B cell (primary cell): ENCODE data around the gene TOMM6. TPM values are rescaled to one million over a fixed set of nuclear protein-coding genes. Genes with fewer than 3 reads are reported as not detected.

Source experiments
- ATAC-seq: fragments of 200-7000 bp; cut with Tn5 transposase; one replicate; pipeline ENCODE4 v1.10.0; 2021; ENCODE audit warnings: low read depth, mild to moderate bottlenecking, moderate number of reproducible peaks, moderate library complexity
- CTCF ChIA-PET: fragments of 350-600 bp; sonication (Branson Sonifier 250); formaldehyde crosslinking; loops from one replicate; lab custom pipeline; 2021; ENCODE audit warnings: antibody characterized with exemption, inconsistent platforms; lab: Charles Lee
- POLR2A ChIA-PET: fragments of 350-600 bp; sonication (Branson Sonifier 250); formaldehyde crosslinking; loops from one replicate; lab custom pipeline; 2021; ENCODE audit warnings: antibody characterized with exemption; lab: Charles Lee
- DNase-seq: peaks from one replicate; pipeline ENCODE4 v3.0.0; 2013
- H2AFZ ChIP-seq: 2 replicates; pipeline ENCODE4 v1.6.1; 2012; ENCODE audit warnings: mild to moderate bottlenecking, low read depth, low read length; ENCODE audit not compliant: insufficient read depth, poor library complexity, severe bottlenecking
- H3K27ac ChIP-seq, 2 donors: 1 replicate in 1 of 2; 2 replicates in 1 of 2; pipeline ENCODE4 v1.5.1; 2012 to 2013; ENCODE audit warnings: low read length in 2 of 2, mild to moderate bottlenecking in 2 of 2, moderate library complexity in 1 of 2
- H3K27me3 ChIP-seq, 4 experiments: fragments of 200-600 bp in 1 of 4; sonication (generic) in 1 of 4; replicated peaks in 1 of 4; 1 replicate in 2 of 4; 2 replicates in 2 of 4; pipeline versions ENCODE4 v1.6.1 to v1.7.0; 2013 to 2016; ENCODE audit warnings: low read length in 3 of 4, mild to moderate bottlenecking in 2 of 4, mixed read lengths in 1 of 4, moderate library complexity in 1 of 4; ENCODE audit not compliant: insufficient read depth in 4 of 4, control insufficient read depth in 3 of 4; ENCODE audit errors: control extremely low read depth in 1 of 4
- H3K36me3 ChIP-seq, 2 experiments: replicated peaks in 1 of 2; 1 replicate in 1 of 2; 2 replicates in 1 of 2; pipeline versions ENCODE4 v1.6.1 to v1.7.1; 2013; ENCODE audit warnings: low read length in 1 of 2; ENCODE audit not compliant: insufficient read depth in 2 of 2, control insufficient read depth in 1 of 2; ENCODE audit errors: control extremely low read depth in 1 of 2, extremely low read depth in 1 of 2
- H3K4me1 ChIP-seq, 2 donors: fragments of 200-600 bp in 1 of 2; sonication (generic) in 1 of 2; 1 replicate in 1 of 2; 2 replicates in 1 of 2; pipeline versions ENCODE4 v1.5.1 to v1.6.1; 2013 to 2017; ENCODE audit warnings: low read length in 2 of 2; ENCODE audit not compliant: control insufficient read depth in 2 of 2, insufficient read depth in 2 of 2
- H3K4me2 ChIP-seq: replicated peaks from 2 replicates; pipeline ENCODE3; 2012; ENCODE audit warnings: mild to moderate bottlenecking, low read depth, low read length; ENCODE audit not compliant: poor library complexity, severe bottlenecking
- H3K4me3 ChIP-seq, 5 experiments: fragments of 200-600 bp in 1 of 5; sonication (generic) in 1 of 5; 1 replicate in 3 of 5; 2 replicates in 2 of 5; pipeline versions ENCODE4 v1.5.1 to v1.7.0; 2011 to 2016; ENCODE audit warnings: low read length in 4 of 5, mild to moderate bottlenecking in 4 of 5, low read depth in 2 of 5, control low read depth in 1 of 5, moderate library complexity in 1 of 5; ENCODE audit not compliant: insufficient read depth in 1 of 5; ENCODE audit errors: control extremely low read depth in 1 of 5, extremely low read depth in 1 of 5
- H3K79me2 ChIP-seq: fragments of 200-600 bp; sonication (generic); one replicate; pipeline ENCODE4 v1.6.0; 2016; ENCODE audit warnings: low read length; ENCODE audit not compliant: control insufficient read depth, insufficient read depth
- H3K9ac ChIP-seq: fragments of 200-600 bp; sonication (generic); 2 replicates; pipeline ENCODE4 v1.6.1; 2017; ENCODE audit warnings: mild to moderate bottlenecking, low read length, moderate library complexity
- H3K9me3 ChIP-seq, 3 donors: one replicate each; pipeline versions ENCODE4 v1.6.1 to v1.7.1; 2013; ENCODE audit warnings: low read length in 2 of 3; ENCODE audit not compliant: control insufficient read depth in 2 of 3, insufficient read depth in 1 of 3; ENCODE audit errors: control extremely low read depth in 1 of 3
- H4K20me1 ChIP-seq: 2 replicates; pipeline ENCODE4 v1.6.0; 2012; ENCODE audit warnings: mild to moderate bottlenecking, low read length; ENCODE audit not compliant: insufficient read depth, control insufficient read depth, poor library complexity, severe bottlenecking
- H3K27ac Mint-ChIP-seq: one replicate; pipeline ENCODE4 v1.8.0; 2021; ENCODE audit warnings: mixed read lengths
- H3K27me3 Mint-ChIP-seq: one replicate; pipeline ENCODE4 v1.8.0; 2021; ENCODE audit warnings: mixed read lengths
- H3K4me1 Mint-ChIP-seq: one replicate; pipeline ENCODE4 v1.8.0; 2021; ENCODE audit warnings: mixed read lengths
- H3K4me3 Mint-ChIP-seq: one replicate; pipeline ENCODE4 v1.8.0; 2021; ENCODE audit warnings: mixed read lengths
- H3K9me3 Mint-ChIP-seq: one replicate; pipeline ENCODE4 v1.8.0; 2022; ENCODE audit warnings: mixed read lengths; ENCODE audit not compliant: insufficient read depth
- EZH2 ChIP-seq: IDR thresholded peaks from 2 replicates; pipeline ENCODE4 v1.6.1; 2012; ENCODE audit warnings: borderline replicate concordance, low read depth, mild to moderate bottlenecking, moderate library complexity, low read length; ENCODE audit not compliant: insufficient read depth, poor library complexity, severe bottlenecking
- WGBS: methylation state at CpG from one replicate; pipeline ENCODE4 v1.1.5; 2013; ENCODE audit warnings: missing lambda C conversion rate; ENCODE audit not compliant: insufficient coverage; 5-methylcytosine and 5-hydroxymethylcytosine counted together
- intact Hi-C: fragments of 100-400 bp; cut with micrococcal nuclease; formaldehyde crosslinking; loops from one replicate; pipeline ENCODE4 v1.10.0; 2022
- polyA plus RNA-seq: library from polyadenylated mRNA; depleted of rRNA; stranded (reverse); fragments of >200 nt; gene quantifications from 2 replicates; pipeline ENCODE4 v1.2.3, GENCODE V29; 2012
- total RNA-seq, 2 donors: library from RNA; stranded (reverse); fragments of 120-200 nt in 1 of 2; gene quantifications; 1 replicate in 1 of 2; 2 replicates in 1 of 2; pipeline versions ENCODE4 v1.2.3 to v1.2.4, GENCODE V29; 2013 to 2022
- TF ChIP-seq, protein P1 (sequence below): fragments of 200-600 bp; IDR thresholded peaks from one replicate; pipeline ENCODE4 v1.8.0; 2022; ENCODE audit warnings: antibody characterized with exemption, mild to moderate bottlenecking

TOMM6 gene
- total and polyA plus RNA-seq, 2 donors (not counting 1 experiment from before 2014, with no cell fraction given) = 117 to 239 TPM

- intact Hi-C loops = no loop called here
- no peaks in the 10 kb centered on the region for H4K20me1 ChIP-seq
- H3K9ac ChIP-seq = no peak overlapping the region
- no peaks in the 10 kb centered on the region for H3K9me3 ChIP-seq
- POLR2A ChIA-PET = no interaction called here
- CTCF ChIA-PET = interaction anchor here (0.6 kb wide), 1 partner anchor 21 kb away, joined by 3 read pairs; no protein-coding TSS in a partner anchor
- 100% methylated on average over 1 of the region's 1 CpG for WGBS
- H3K4me1 ChIP-seq = no peaks in the 10 kb centered on the region
- H3K79me2 ChIP-seq = no peaks in the 10 kb centered on the region
- no peak overlapping the region for H3K4me3 ChIP-seq
- H3K27ac ChIP-seq = no peak overlapping the region
- H3K27me3 ChIP-seq = no peaks in the 10 kb centered on the region
- Mint-ChIP-seq H3K4me1 (no peaks in the 10 kb centered on the region), H3K27ac (no peak overlapping the region), H3K9me3 (no peaks in the 10 kb centered on the region), H3K4me3 (no peak overlapping the region), H3K27me3 (no peaks in the 10 kb centered on the region)
- ATAC-seq (no peak), DNase-seq (no peak)
- no peak overlapping the region for H2AFZ ChIP-seq
- no peak for TF ChIP-seq EZH2
- TF ChIP-seq, protein P1, sequence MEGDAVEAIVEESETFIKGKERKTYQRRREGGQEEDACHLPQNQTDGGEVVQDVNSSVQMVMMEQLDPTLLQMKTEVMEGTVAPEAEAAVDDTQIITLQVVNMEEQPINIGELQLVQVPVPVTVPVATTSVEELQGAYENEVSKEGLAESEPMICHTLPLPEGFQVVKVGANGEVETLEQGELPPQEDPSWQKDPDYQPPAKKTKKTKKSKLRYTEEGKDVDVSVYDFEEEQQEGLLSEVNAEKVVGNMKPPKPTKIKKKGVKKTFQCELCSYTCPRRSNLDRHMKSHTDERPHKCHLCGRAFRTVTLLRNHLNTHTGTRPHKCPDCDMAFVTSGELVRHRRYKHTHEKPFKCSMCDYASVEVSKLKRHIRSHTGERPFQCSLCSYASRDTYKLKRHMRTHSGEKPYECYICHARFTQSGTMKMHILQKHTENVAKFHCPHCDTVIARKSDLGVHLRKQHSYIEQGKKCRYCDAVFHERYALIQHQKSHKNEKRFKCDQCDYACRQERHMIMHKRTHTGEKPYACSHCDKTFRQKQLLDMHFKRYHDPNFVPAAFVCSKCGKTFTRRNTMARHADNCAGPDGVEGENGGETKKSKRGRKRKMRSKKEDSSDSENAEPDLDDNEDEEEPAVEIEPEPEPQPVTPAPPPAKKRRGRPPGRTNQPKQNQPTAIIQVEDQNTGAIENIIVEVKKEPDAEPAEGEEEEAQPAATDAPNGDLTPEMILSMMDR = no peak
- H3K36me3 ChIP-seq = no peaks in the 10 kb centered on the region
- H3K4me2 ChIP-seq = no peak overlapping the region
Measured at GRCh38 chr6:41822021-41822420, 34.5 kb downstream of the TOMM6 start.

- Mint-ChIP-seq H3K27ac (no peak overlapping the region), H3K4me1 (no peaks in the 10 kb centered on the region), H3K27me3 (no peaks in the 10 kb centered on the region), H3K4me3 (no peak overlapping the region), H3K9me3 (no peaks in the 10 kb centered on the region)
- Histone ChIP-seq H2AFZ (no peak overlapping the region), H3K4me3 (no peak overlapping the region), H3K79me2 (no peaks in the 10 kb centered on the region), H3K36me3 (no peaks in the 10 kb centered on the region), H3K9ac (no peak overlapping the region), H4K20me1 (no peaks in the 10 kb centered on the region), H3K4me2 (no peak overlapping the region), H3K4me1 (no peaks in the 10 kb centered on the region), H3K9me3 (no peaks in the 10 kb centered on the region), H3K27me3 (no peaks in the 10 kb centered on the region), H3K27ac (no peak overlapping the region)
- intact Hi-C loops = no loop called here
- ChIA-PET POLR2A (no interaction called here), CTCF (interaction anchor here (1.0 to 1.2 kb wide), 2 partner anchors 8 to 27 kb away, joined by 3 to 4 read pairs; no protein-coding TSS in a partner anchor)
- DNase-seq = no peak
- ATAC-seq = no peak
- 100% methylated on average over 1 of the region's 1 CpG for WGBS
- no peak for TF ChIP-seq EZH2
- TF ChIP-seq, protein P1 = no peak
Measured at GRCh38 chr6:41823178-41823577, 35.7 kb downstream of the TOMM6 start.
